OCI-LY7 (cell line): ENCODE results near the gene RASGRP3.

ENCODE experiments used
- EZH2phosphoT487 ChIP-seq: fragments of 200-600 bp; sonication (generic); IDR thresholded peaks from 2 replicates; pipeline ENCODE4 v1.6.1; 2018; ENCODE audit warnings: low read depth, borderline replicate concordance, mild to moderate bottlenecking, mixed run types, antibody characterized with exemption, low read length, moderate library complexity, mixed read lengths
- TF ChIP-seq, protein P1 (sequence below): fragments of 200-600 bp; sonication (generic); conservative IDR thresholded peaks from 2 replicates; pipeline ENCODE4 v1.5.1; 2014; ENCODE audit warnings: mild to moderate bottlenecking, antibody characterized with exemption, low read length, moderate library complexity, mixed read lengths

- TF ChIP-seq, protein P1, sequence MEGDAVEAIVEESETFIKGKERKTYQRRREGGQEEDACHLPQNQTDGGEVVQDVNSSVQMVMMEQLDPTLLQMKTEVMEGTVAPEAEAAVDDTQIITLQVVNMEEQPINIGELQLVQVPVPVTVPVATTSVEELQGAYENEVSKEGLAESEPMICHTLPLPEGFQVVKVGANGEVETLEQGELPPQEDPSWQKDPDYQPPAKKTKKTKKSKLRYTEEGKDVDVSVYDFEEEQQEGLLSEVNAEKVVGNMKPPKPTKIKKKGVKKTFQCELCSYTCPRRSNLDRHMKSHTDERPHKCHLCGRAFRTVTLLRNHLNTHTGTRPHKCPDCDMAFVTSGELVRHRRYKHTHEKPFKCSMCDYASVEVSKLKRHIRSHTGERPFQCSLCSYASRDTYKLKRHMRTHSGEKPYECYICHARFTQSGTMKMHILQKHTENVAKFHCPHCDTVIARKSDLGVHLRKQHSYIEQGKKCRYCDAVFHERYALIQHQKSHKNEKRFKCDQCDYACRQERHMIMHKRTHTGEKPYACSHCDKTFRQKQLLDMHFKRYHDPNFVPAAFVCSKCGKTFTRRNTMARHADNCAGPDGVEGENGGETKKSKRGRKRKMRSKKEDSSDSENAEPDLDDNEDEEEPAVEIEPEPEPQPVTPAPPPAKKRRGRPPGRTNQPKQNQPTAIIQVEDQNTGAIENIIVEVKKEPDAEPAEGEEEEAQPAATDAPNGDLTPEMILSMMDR, result no peak
- no peak for TF ChIP-seq EZH2phosphoT487
Measured at GRCh38 chr2:33488715-33489540, 12.5 kb downstream of the RASGRP3 start.
